WTC11 (cell line): ENCODE results near the gene ADD1. TPM values are rescaled to one million over a fixed set of nuclear protein-coding genes. Genes with fewer than 3 reads are reported as not detected.

ENCODE experiments used
- ATAC-seq: fragments of 200-7000 bp; cut with Tn5 transposase; 2 replicates; pipeline ENCODE4 v1.10.0; 2021; ENCODE audit warnings: mild to moderate bottlenecking, moderate library complexity
- CTCF ChIA-PET: fragments of 300-600 bp; sonication (Branson Sonifier 250); formaldehyde crosslinking; loops from one replicate; lab custom pipeline; 2021; ENCODE audit warnings: antibody characterized with exemption; lab: Charles Lee
- POLR2A ChIA-PET: fragments of 350-600 bp; sonication (Branson Sonifier 250); formaldehyde crosslinking; loops from one replicate; lab custom pipeline; 2021; ENCODE audit warnings: antibody characterized with exemption; lab: Charles Lee
- DNase-seq: peaks from one replicate; pipeline ENCODE4 v3.0.0; 2021; ENCODE audit warnings: low spot score
- H3K27ac Mint-ChIP-seq: 2 replicates; pipeline ENCODE4 v1.8.0; 2021; ENCODE audit warnings: mixed read lengths
- H3K27me3 Mint-ChIP-seq: 2 replicates; pipeline ENCODE4 v1.8.0; 2021; ENCODE audit warnings: low read depth, mild to moderate bottlenecking, moderate library complexity, mixed read lengths
- H3K36me3 Mint-ChIP-seq: 2 replicates; pipeline ENCODE4 v1.8.0; 2021; ENCODE audit warnings: mixed read lengths
- H3K4me1 Mint-ChIP-seq: 2 replicates; pipeline ENCODE4 v1.8.0; 2022; ENCODE audit warnings: mixed read lengths
- H3K4me3 Mint-ChIP-seq: 2 replicates; pipeline ENCODE4 v1.8.0; 2021; ENCODE audit warnings: mild to moderate bottlenecking, moderate library complexity, mixed read lengths
- H3K9me3 Mint-ChIP-seq: 2 replicates; pipeline ENCODE4 v1.8.0; 2021; ENCODE audit warnings: mixed read lengths
- KAT7 ChIP-seq: sonication (generic); formaldehyde crosslinking; IDR thresholded peaks from 2 replicates; pipeline ENCODE4 v1.8.1; 2023; ENCODE audit warnings: missing genetic modification reagents, mild to moderate bottlenecking, borderline replicate concordance
- PRRX2 ChIP-seq: fragments of 250-450 bp; sonication (Bioruptor Pico); IDR thresholded peaks from 2 replicates; pipeline ENCODE4 v1.8.0; 2021; ENCODE audit warnings: mild to moderate bottlenecking
- RORB ChIP-seq: fragments of 250-450 bp; sonication (Bioruptor Pico); IDR thresholded peaks from 2 replicates; pipeline ENCODE4 v1.9.0; 2021; ENCODE audit warnings: mild to moderate bottlenecking
- TCF7 ChIP-seq: sonication (generic); formaldehyde crosslinking; IDR thresholded peaks from 2 replicates; pipeline ENCODE4 v1.8.0; 2022; ENCODE audit warnings: mild to moderate bottlenecking, low read depth, missing genetic modification reagents, moderate library complexity
- ZNF138 ChIP-seq: sonication (generic); formaldehyde crosslinking; conservative IDR thresholded peaks from 2 replicates; pipeline ENCODE4 v1.8.1; 2022; ENCODE audit warnings: mild to moderate bottlenecking, moderate library complexity, missing genetic modification reagents
- total RNA-seq: library from RNA; stranded (reverse); gene quantifications from 3 replicates; pipeline ENCODE4 v1.2.3, GENCODE V29; 2021
- TF ChIP-seq, protein P1 (sequence below): fragments of 250-450 bp; sonication (Bioruptor Pico); IDR thresholded peaks from 2 replicates; pipeline ENCODE4 v1.9.0; 2021; ENCODE audit warnings: mild to moderate bottlenecking
- TF ChIP-seq, protein P2 (sequence below): sonication (generic); formaldehyde crosslinking; conservative IDR thresholded peaks from 2 replicates; pipeline ENCODE4 v1.8.1; 2023; ENCODE audit warnings: mild to moderate bottlenecking, low read depth, missing genetic modification reagents, moderate library complexity
- TF ChIP-seq, protein P3 (sequence below): sonication (generic); formaldehyde crosslinking; IDR thresholded peaks from 2 replicates; pipeline ENCODE4 v1.8.0; 2023; ENCODE audit warnings: missing genetic modification reagents
- TF ChIP-seq, protein P4 (sequence below): fragments of 250-450 bp; sonication (Bioruptor Pico); IDR thresholded peaks from 2 replicates; pipeline ENCODE4 v1.9.0; 2021; ENCODE audit warnings: mild to moderate bottlenecking
- TF ChIP-seq, protein P5 (sequence below): sonication (generic); formaldehyde crosslinking; IDR thresholded peaks from 2 replicates; pipeline ENCODE4 v1.8.1; 2023; ENCODE audit warnings: mild to moderate bottlenecking, missing genetic modification reagents
- TF ChIP-seq, protein P6 (sequence below): sonication (generic); formaldehyde crosslinking; IDR thresholded peaks from 2 replicates; pipeline ENCODE4 v1.8.0; 2022; ENCODE audit warnings: mild to moderate bottlenecking, missing genetic modification reagents
- TF ChIP-seq, protein P7 (sequence below): sonication (generic); formaldehyde crosslinking; IDR thresholded peaks from 2 replicates; pipeline ENCODE4 v1.8.1; 2023; ENCODE audit warnings: mild to moderate bottlenecking, moderate library complexity, missing genetic modification reagents

The ADD1 gene
- total RNA-seq, 1 experiment from 2014 or later: 178 TPM

DNA sequence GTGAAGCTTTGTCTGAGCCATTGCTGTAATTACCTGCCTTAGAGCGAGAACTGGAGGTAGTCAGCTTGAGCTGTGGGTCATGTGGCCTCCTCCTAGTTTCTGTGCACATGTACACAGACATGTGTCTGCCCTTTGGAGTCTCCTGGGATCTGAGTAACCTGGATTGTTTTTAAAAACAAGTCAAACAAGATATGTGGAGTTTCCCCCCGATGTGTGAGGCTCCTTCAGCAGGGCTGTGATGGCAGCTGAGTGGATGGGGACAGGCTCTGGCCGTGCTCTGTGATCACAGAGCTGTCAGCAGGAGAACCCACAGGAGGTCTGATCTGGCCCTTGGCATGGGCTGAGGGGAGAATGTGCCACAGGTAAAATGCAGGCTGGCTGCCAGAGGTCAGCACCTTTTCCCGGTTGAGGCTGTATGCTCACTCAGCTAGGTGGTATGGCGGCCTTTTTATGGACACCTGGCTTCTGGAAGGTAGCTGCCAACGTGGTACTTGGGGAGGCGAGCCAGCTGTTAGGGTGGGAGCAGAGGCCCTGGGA lies 81.2 kb downstream of the ADD1 start:
- DNase-seq (no peak), ATAC-seq (no peak)
- TF ChIP-seq, protein P1, sequence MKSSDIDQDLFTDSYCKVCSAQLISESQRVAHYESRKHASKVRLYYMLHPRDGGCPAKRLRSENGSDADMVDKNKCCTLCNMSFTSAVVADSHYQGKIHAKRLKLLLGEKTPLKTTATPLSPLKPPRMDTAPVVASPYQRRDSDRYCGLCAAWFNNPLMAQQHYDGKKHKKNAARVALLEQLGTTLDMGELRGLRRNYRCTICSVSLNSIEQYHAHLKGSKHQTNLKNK (CRISPR knock-in tag): no peak
- ChIA-PET CTCF (interaction anchor here (1.1 kb wide), 1 partner anchor 14 kb away, joined by 4 read pairs; no protein-coding TSS in a partner anchor), POLR2A (no interaction called here)
- Mint-ChIP-seq H3K27ac (peak overlapping the region; percentile 80), H3K27me3 (no peaks in the 10 kb centered on the region), H3K36me3 (peaks cover 70% of the 10 kb centered on the region), H3K4me1 (peaks cover 34% of the 10 kb centered on the region), H3K9me3 (peaks cover 28% of the 10 kb centered on the region), H3K4me3 (no peak overlapping the region)

DNA sequence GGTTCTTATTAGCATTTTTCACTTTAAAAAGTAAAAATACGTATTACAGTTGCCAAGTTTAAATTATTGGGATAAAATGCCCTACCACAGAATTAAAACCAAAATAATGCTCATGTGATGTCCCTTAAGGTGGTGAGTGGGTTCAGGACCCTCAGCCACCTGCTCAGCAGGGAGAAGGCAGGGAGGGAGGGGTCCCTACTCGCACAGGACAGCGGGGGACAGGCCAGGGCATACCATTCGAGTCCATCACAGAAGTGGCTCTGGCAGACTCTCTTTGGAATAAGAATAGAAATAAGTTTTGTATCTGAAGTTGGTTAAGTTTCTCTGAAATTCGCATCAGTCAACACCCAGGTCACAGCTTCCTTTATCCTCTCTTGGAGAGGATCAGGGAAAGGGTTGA lies 81.9 kb downstream of the ADD1 start:
- peaks cover 34% of the 10 kb centered on the region for H3K4me1 Mint-ChIP-seq
- peaks cover 21% of the 10 kb centered on the region for H3K9me3 Mint-ChIP-seq
- ChIA-PET POLR2A (no interaction called here), CTCF (no interaction called here)
- TF ChIP-seq, protein P2, sequence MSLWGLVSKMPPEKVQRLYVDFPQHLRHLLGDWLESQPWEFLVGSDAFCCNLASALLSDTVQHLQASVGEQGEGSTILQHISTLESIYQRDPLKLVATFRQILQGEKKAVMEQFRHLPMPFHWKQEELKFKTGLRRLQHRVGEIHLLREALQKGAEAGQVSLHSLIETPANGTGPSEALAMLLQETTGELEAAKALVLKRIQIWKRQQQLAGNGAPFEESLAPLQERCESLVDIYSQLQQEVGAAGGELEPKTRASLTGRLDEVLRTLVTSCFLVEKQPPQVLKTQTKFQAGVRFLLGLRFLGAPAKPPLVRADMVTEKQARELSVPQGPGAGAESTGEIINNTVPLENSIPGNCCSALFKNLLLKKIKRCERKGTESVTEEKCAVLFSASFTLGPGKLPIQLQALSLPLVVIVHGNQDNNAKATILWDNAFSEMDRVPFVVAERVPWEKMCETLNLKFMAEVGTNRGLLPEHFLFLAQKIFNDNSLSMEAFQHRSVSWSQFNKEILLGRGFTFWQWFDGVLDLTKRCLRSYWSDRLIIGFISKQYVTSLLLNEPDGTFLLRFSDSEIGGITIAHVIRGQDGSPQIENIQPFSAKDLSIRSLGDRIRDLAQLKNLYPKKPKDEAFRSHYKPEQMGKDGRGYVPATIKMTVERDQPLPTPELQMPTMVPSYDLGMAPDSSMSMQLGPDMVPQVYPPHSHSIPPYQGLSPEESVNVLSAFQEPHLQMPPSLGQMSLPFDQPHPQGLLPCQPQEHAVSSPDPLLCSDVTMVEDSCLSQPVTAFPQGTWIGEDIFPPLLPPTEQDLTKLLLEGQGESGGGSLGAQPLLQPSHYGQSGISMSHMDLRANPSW (CRISPR knock-in tag): no peak
- H3K27ac Mint-ChIP-seq: no peak overlapping the region
- no peak overlapping the region for H3K4me3 Mint-ChIP-seq
- no peak for DNase-seq
- H3K36me3 Mint-ChIP-seq: peaks cover 67% of the 10 kb centered on the region
- ATAC-seq: no peak
- no peaks in the 10 kb centered on the region for H3K27me3 Mint-ChIP-seq

DNA sequence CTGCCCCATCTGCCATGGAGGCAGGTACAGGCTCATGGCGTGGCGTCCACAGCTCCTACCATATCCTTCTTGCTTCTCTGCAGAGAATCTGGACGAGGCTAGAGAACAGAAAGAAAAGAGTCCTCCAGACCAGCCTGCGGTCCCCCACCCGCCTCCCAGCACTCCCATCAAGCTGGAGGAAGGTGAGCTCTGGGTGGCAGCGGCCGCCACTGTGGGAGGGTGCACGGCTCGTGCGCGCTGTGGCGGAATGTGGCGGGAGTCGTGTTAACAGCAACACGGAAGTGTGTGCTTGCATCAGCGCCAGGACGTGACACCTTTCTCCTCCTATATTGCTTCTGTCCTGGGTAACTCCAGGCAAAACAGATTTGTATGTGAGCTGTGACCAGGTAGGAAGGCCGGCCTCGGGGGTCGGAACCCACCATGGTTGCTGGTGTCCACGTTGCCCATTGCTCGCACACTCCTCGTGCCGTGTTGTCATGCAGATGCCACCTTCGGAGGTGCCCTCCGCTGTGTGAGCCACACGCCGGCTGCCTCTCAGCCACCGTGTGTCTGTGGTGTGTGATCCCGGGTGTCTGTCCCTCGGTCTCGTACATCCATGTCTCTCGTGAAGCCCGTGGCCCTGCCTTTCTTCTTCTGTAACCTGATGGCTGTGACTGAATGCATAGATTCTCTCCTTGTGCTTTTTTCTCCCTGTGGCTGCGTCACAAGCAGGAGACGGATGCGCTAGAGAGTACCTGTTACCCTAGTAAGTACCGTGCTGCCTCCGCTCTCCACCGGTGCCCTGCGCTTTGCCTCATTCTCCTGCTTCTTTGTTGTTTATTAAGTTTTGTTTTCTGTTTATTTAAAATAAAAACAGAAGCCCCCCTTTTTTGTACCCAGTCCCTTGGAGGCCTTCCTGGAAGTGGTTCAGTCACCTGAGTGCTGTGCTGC lies 82.6 kb downstream of the ADD1 start:
- H3K4me3 Mint-ChIP-seq: no peak overlapping the region
- ATAC-seq (no peak), DNase-seq (no peak)
- CTCF ChIA-PET: no interaction called here
- H3K36me3 Mint-ChIP-seq: peaks cover 62% of the 10 kb centered on the region
- H3K27me3 Mint-ChIP-seq: no peaks in the 10 kb centered on the region
- TF ChIP-seq, protein P3, sequence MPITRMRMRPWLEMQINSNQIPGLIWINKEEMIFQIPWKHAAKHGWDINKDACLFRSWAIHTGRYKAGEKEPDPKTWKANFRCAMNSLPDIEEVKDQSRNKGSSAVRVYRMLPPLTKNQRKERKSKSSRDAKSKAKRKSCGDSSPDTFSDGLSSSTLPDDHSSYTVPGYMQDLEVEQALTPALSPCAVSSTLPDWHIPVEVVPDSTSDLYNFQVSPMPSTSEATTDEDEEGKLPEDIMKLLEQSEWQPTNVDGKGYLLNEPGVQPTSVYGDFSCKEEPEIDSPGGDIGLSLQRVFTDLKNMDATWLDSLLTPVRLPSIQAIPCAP (CRISPR knock-in tag): no peak
- TF ChIP-seq, all 79 proteins: peak for 0
- peaks cover 18% of the 10 kb centered on the region for H3K9me3 Mint-ChIP-seq
- H3K27ac Mint-ChIP-seq: peak overlapping the region; percentile 80
- POLR2A ChIA-PET: interaction anchor here (0.6 kb wide), 1 partner anchor 108 kb away, joined by 3 read pairs; no protein-coding TSS in a partner anchor
- peaks cover 30% of the 10 kb centered on the region for H3K4me1 Mint-ChIP-seq

DNA sequence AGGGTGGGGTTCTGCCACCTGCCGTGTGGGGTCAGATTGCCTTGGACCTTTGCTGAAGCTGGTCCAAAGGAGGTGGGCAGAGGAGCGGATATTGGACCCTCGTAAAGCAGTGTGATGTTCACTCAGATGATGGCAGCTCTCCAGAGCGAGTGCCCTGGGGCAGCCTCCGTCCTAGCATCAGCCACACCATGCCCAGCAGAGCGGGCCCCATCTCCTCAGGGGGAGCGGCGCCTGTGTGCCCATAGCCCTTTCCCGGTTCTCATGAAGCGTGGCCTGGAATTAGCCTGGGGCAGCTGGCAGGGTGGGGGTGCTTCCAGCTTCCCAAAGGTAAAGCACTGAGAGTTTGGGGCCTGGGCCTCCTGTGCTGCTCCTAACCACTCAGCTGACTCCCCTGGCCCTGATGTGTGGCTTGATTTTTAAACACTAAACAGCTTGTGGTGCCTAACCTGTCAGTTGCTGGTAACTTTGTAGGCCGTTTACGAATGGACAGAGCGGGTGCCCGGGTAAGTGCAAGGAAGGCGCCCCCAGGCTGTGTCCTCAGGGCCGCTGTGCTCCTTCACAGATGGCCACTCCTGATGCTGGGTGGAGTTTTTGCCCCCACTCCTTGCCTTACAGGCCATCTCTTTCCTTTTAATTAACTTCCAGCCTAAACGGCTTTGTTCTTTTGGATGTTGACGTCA lies 83.5 kb downstream of the ADD1 start:
- ATAC-seq (no peak), DNase-seq (no peak)
- Mint-ChIP-seq H3K4me3 (no peak overlapping the region), H3K4me1 (peaks cover 21% of the 10 kb centered on the region), H3K36me3 (peaks cover 53% of the 10 kb centered on the region), H3K27me3 (no peaks in the 10 kb centered on the region), H3K27ac (peak overlapping the region; percentile 68), H3K9me3 (peaks cover 9% of the 10 kb centered on the region)
- ChIA-PET CTCF (no interaction called here), POLR2A (interaction anchor here (0.6 to 1.6 kb wide), 2 partner anchors 10 to 109 kb away, joined by 3 read pairs; no protein-coding TSS in a partner anchor)
- TF ChIP-seq ZNF138: no peak
- TF ChIP-seq, protein P4, sequence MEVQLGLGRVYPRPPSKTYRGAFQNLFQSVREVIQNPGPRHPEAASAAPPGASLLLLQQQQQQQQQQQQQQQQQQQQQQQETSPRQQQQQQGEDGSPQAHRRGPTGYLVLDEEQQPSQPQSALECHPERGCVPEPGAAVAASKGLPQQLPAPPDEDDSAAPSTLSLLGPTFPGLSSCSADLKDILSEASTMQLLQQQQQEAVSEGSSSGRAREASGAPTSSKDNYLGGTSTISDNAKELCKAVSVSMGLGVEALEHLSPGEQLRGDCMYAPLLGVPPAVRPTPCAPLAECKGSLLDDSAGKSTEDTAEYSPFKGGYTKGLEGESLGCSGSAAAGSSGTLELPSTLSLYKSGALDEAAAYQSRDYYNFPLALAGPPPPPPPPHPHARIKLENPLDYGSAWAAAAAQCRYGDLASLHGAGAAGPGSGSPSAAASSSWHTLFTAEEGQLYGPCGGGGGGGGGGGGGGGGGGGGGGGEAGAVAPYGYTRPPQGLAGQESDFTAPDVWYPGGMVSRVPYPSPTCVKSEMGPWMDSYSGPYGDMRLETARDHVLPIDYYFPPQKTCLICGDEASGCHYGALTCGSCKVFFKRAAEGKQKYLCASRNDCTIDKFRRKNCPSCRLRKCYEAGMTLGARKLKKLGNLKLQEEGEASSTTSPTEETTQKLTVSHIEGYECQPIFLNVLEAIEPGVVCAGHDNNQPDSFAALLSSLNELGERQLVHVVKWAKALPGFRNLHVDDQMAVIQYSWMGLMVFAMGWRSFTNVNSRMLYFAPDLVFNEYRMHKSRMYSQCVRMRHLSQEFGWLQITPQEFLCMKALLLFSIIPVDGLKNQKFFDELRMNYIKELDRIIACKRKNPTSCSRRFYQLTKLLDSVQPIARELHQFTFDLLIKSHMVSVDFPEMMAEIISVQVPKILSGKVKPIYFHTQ: no peak
- TF ChIP-seq KAT7 (CRISPR knock-in tag): no peak
- TF ChIP-seq RORB: no peak
- TF ChIP-seq, protein P5, sequence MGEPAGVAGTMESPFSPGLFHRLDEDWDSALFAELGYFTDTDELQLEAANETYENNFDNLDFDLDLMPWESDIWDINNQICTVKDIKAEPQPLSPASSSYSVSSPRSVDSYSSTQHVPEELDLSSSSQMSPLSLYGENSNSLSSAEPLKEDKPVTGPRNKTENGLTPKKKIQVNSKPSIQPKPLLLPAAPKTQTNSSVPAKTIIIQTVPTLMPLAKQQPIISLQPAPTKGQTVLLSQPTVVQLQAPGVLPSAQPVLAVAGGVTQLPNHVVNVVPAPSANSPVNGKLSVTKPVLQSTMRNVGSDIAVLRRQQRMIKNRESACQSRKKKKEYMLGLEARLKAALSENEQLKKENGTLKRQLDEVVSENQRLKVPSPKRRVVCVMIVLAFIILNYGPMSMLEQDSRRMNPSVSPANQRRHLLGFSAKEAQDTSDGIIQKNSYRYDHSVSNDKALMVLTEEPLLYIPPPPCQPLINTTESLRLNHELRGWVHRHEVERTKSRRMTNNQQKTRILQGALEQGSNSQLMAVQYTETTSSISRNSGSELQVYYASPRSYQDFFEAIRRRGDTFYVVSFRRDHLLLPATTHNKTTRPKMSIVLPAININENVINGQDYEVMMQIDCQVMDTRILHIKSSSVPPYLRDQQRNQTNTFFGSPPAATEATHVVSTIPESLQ (CRISPR knock-in tag): no peak
- TF ChIP-seq, protein P6, sequence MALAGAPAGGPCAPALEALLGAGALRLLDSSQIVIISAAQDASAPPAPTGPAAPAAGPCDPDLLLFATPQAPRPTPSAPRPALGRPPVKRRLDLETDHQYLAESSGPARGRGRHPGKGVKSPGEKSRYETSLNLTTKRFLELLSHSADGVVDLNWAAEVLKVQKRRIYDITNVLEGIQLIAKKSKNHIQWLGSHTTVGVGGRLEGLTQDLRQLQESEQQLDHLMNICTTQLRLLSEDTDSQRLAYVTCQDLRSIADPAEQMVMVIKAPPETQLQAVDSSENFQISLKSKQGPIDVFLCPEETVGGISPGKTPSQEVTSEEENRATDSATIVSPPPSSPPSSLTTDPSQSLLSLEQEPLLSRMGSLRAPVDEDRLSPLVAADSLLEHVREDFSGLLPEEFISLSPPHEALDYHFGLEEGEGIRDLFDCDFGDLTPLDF: no peak
- TF ChIP-seq PRRX2 (CRISPR knock-in tag): no peak
- no peak for TF ChIP-seq TCF7 (CRISPR knock-in tag)
- TF ChIP-seq, protein P7, sequence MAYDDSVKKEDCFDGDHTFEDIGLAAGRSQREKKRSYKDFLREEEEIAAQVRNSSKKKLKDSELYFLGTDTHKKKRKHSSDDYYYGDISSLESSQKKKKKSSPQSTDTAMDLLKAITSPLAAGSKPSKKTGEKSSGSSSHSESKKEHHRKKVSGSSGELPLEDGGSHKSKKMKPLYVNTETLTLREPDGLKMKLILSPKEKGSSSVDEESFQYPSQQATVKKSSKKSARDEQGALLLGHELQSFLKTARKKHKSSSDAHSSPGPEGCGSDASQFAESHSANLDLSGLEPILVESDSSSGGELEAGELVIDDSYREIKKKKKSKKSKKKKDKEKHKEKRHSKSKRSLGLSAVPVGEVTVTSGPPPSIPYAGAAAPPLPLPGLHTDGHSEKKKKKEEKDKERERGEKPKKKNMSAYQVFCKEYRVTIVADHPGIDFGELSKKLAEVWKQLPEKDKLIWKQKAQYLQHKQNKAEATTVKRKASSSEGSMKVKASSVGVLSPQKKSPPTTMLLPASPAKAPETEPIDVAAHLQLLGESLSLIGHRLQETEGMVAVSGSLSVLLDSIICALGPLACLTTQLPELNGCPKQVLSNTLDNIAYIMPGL (CRISPR knock-in tag): no peak
